ENCODE measurements around the gene DEFB131A.
"Not testable (repeated sequence)": the region's sequence is repeated elsewhere in the genome, so short reads cannot be mapped to it uniquely, and the experiment has no call there.

DNA sequence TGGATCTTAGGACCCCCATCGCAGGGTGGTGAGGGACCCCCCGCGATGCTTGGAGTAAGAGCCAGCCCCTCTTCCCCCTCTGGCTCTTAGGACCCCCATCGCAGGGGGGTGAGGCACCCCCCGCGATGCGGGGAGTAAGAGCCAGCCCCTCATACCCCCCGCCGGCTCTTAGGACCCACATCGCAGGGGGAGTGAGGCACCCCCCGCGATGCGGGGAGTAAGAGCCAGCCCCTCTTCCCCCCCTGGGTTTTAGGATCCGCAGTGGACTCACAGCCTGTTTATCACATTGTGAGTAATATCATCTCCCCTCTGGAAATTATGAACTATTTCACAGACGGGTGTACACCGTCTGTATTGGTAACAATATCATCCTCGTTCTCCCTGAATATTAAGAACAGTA, 46.8 kb downstream of the DEFB131A start:
- TF ChIP-seq, protein P1, sequence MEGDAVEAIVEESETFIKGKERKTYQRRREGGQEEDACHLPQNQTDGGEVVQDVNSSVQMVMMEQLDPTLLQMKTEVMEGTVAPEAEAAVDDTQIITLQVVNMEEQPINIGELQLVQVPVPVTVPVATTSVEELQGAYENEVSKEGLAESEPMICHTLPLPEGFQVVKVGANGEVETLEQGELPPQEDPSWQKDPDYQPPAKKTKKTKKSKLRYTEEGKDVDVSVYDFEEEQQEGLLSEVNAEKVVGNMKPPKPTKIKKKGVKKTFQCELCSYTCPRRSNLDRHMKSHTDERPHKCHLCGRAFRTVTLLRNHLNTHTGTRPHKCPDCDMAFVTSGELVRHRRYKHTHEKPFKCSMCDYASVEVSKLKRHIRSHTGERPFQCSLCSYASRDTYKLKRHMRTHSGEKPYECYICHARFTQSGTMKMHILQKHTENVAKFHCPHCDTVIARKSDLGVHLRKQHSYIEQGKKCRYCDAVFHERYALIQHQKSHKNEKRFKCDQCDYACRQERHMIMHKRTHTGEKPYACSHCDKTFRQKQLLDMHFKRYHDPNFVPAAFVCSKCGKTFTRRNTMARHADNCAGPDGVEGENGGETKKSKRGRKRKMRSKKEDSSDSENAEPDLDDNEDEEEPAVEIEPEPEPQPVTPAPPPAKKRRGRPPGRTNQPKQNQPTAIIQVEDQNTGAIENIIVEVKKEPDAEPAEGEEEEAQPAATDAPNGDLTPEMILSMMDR (IDR thresholded peaks at IDR 0.05) = not testable (repeated sequence)
- TF ChIP-seq POLR2A (IDR thresholded peaks at IDR 0.05) = not testable (repeated sequence)

Measured in esophagus squamous epithelium (tissue), 4 donors.